ENCODE measurements around the gene LMO2. TPM values are rescaled to one million over a fixed set of nuclear protein-coding genes. Genes with fewer than 3 reads are reported as not detected.
"Not testable (repeated sequence)": the region's sequence is repeated elsewhere in the genome, so short reads cannot be mapped to it uniquely, and the experiment has no call there.

LMO2 gene
- total RNA-seq, 2 donors from 2014 or later = 27.1 to 32.9 TPM

DNA sequence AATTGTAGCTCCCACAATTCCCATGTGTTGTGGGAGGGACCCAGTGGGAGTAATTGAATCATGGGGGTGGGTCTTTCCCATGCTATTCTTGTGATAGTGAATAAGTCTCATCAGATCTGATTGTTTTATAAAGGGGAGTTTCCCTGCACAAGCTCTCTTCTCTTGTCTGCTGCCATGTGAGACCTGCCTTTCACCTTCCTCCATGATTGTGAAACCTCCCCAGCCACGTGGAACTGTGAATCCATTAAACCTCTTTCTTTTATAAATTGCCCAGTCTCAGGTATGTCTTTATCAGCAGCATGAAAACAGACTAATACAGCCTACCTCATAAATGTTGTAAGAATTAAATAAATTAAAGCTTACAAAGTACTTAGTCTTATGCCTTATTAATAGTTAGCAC is 25.5 kb upstream of the LMO2 start:
- DNase-seq (ENCODE audit: low spot score); intact Hi-C loops (cut with DNase I): not testable (repeated sequence)

DNA sequence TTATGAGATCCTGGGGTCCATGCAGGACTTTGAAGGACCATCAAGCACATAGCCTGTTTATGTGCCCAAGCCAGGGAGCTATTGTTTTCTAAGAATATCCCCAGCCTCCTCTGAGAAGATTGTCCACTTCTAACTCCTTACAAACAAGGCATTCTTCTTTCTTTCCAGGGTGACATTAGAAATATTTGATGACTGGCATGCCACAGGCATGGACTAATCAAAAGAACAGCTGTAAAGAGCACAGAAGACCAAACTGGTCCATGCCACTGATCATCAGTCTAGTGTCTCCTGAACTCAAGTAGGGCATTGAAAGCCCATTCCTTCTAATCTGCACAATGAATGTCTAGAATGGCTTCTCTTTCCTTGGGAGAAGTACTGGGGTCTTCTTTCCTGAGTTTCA is 24.9 kb upstream of the LMO2 start:
- intact Hi-C loops (cut with DNase I) = no loop called here
- DNase-seq (ENCODE audit: low spot score) = no peak

DNA sequence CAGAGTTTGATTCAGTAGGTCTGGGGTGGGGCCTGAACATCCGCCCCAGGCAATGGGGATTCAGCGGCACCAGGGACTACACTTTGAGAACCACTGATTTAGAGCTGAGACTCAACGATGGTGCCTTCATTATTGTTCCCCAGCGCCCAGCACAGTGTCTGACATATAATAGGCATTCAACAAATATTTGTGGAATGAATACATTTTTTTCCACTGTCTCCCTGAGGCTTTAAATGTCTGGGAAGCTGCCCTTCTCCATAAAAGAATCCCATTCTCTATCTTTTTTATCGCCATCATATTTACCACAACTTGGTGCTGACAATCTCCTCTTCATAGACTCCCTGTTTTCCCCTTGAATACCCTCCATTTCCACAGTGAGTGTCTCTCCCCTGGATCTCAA is 23.6 kb upstream of the LMO2 start:
- DNase-seq (ENCODE audit: low spot score) = no peak
- intact Hi-C loops (cut with DNase I) = no loop called here

DNA sequence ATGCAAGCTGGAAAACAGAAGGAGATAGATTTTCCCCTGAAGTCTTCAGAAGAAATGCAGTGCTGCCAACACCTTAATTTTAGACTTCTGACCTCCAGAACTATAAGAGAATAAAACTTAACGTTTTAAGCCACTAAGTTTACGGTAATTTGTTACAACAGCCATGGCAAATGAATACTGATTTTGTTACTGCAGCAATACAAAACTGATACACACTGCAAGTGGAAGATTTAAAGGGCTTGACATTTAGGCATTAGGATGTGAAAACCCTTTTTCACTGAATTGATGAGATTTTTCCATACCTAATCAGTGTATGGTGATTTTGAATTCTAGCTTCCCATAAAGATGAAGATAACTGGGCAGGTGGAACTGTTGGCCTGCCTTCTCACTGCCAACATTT is 22.1 kb upstream of the LMO2 start:
- intact Hi-C loops (cut with DNase I) = no loop called here
- DNase-seq (ENCODE audit: low spot score) = no peak

DNA sequence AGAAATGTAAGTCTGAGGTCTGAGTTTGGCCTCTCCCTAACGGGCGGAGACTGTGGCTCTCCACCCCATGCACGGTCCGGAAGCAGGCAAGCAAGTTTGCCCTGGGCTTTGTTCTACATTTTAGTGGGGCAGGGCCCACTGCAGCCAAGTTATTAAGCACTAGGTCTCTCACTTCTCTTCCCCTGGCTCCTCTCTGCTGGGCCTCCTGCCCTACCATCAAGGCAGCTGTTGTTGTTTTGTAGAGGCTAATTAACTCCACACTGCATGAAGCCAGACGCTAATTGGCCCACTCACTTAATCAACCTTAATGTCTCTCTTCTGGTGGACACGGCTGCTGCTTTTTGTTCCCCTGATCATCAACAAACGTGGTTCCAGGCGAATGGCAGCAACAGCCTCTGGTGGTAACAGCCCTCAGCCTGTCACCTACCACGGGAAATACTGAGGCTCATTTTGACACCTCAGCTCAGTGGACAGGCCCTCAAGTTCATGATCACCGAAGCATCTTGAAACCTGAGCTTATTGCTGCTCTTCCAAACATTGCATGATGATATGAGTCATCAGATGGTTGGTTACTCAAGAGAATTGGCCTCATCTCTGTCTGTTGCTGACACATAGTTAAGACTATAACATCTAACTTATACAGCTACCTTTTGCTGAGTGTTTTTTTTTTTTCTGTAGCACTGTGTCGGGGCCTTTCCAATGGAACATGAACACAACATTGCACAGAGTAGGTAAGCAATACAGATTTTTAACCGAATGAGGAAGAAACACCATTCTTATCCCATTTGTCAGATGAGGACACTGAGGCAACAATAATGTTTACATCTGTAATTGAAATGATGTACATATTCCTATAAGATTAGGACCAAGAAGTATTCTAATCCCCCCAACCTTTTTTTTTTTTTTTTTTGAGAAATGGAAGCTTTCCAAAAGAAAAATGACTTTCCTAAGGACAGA is 20.8 kb upstream of the LMO2 start:
- intact Hi-C loops (cut with DNase I) = no loop called here
- no peak for DNase-seq (ENCODE audit: low spot score)

DNA sequence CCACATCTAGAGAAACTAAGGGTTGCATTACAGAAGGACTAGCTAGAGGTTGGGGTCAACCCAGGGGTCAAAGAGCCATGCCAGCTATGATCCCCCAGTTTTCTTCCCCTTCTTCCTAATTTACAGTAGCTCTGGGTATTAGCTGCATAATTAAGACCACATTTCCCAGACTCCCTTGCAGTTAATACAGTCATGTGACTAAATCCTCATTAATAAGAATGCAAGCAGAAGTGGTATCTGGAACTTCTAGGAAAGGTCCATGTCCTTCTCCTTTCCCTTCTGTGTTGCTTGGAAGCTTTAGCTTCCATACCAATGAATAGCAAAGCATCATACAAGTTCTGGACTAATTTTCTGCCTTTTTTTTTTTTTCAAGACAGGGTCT is 19.1 kb upstream of the LMO2 start:
- no peak for DNase-seq (ENCODE audit: low spot score)
- intact Hi-C loops (cut with DNase I) = no loop called here

DNA sequence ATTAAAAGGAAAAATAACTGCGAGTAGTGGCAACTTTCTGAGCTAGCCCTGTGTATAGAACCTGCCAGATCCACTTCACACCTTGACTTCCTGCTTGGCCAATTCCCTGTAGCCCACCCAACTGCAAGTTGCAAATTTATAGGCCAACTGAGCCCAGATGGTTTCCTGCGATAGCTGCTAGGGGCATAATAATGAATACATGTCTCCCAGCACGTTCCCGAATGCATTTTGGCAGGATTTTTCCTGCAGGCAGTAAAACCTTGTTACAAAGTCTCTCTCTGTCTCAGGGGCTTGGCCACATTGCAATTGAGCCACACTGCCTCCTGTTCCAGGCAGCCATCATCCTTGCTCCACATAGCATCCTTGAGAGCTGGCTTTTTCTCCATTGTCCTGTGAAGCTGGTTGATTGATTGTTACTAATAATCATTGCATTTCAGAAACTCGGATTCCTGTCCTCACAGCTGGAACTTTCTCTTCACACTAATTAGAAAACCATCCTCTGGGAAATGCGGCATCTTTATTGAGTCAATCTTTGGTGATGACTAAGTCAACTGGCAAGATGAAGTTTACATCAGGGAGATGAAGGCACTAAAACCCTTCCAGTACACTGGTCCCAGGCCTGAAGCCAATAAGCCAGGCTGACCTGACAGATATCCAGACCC is 18.6 kb upstream of the LMO2 start:
- intact Hi-C loops (cut with DNase I) = no loop called here
- DNase-seq (ENCODE audit: low spot score) = no peak

DNA sequence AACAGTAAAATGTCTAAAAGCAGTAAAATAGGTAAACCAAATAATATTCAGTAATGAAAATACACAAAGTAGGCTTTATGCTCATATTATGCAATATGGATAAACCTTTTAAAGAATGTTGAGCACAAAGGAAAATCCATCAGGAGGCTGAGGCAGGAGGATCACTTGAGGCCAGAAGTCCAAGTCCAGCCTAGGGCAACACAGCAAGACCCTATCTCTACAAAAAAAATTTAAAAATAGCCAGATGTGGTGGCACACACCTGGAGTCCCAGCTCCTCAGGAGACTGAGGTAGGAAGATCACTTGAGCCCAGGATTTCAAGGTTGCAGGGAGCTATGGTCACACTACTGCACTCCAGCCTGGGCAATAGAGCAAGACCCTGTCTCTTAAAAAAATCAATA is 17.7 kb upstream of the LMO2 start:
- DNase-seq (ENCODE audit: low spot score) = no peak
- intact Hi-C loops (cut with DNase I) = no loop called here

DNA sequence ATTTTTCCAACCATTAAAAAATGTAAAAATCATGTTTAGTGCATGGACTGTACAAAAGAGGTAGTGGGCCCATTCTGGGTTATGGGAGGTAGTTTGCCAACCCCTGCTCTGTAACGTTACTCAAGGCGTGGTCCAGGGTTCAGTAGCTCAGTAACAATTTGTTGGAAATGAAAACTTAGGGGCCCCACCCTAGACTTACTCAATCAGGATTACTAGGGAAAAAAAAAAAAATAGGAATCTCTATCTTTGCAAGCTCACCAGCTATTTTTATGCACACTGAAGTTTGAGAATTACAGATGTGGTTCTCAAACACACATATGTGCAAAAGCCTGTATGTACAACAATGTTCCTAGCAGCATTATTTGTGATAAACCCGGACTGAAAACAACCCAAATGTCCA is 17.3 kb upstream of the LMO2 start:
- intact Hi-C loops (cut with DNase I) = no loop called here
- DNase-seq (ENCODE audit: low spot score) = no peak

DNA sequence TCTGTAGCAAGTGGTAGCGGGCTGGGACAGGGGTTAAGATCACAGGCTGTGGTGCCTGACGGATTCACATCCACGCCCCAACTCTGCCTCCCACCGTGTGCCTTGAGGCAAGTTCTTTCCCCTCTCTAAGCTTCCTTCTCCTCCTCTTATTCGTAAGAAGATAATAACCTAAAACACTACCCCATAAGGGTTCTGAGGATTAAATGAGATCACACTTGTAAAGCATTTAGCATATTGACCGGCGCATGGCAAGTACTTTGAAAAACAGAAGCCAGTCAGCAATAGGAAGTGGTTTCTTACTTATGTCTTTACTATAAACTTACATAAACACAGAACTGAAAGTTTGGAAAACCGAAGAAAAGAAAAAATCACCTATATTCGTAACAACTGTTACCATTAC is 15.5 kb upstream of the LMO2 start:
- DNase-seq (ENCODE audit: low spot score) = no peak
- intact Hi-C loops (cut with DNase I) = no loop called here

DNA sequence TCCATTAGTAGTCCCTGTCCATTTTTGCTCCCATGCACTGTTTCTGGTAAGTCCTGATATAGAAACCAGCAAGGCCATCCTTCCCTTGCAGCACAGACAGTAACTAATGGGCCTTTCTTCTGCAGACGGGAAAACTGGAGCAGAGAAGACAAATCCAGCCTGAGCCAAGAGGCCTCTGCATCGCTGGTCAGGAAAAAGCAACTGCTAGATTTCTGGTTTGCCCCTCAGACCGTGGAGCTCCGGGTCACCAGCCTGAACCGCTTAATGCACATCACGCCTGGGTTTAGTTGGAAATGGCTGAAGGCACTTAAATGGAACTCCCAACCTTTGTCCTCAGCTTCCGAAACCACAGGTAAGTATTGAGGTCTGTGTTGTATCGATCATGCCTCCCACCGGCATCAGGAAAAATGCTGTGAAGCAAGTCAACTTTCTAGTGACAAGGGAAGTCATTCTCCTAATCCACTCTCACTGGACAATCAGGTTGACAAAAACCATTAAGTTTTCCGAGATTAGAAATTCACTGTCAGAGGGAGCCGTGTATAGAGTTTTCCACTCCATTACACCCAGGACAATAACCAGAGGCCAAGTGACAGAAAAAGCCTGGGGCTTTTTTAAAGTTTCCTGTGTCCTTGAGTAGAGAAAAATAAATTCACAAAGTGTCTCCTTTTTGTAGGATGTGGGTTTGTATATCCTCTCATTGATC is 14.8 kb upstream of the LMO2 start:
- intact Hi-C loops (cut with DNase I) = no loop called here
- no peak for DNase-seq (ENCODE audit: low spot score)

DNA sequence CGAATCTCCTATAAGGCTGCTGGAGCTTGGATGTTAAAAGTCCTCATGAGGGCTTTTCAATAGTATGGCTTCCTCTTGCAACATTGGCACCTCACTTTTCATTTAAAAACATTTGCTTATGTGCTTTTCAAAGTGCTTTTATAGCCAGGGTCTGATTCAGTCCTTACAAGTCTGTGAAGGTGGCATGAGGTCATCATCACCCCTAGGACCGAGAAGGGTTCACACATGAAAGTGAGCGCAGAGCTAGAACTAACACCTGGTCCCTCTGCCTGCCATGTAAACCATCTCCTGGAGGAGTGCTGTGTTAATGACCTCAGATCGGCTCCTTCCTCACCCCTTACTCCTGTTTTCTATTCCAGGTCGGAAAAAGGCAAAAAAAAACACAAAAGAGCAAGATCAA is 12.2 kb upstream of the LMO2 start:
- DNase-seq (ENCODE audit: low spot score) = no peak
- intact Hi-C loops (cut with DNase I) = no loop called here

DNA sequence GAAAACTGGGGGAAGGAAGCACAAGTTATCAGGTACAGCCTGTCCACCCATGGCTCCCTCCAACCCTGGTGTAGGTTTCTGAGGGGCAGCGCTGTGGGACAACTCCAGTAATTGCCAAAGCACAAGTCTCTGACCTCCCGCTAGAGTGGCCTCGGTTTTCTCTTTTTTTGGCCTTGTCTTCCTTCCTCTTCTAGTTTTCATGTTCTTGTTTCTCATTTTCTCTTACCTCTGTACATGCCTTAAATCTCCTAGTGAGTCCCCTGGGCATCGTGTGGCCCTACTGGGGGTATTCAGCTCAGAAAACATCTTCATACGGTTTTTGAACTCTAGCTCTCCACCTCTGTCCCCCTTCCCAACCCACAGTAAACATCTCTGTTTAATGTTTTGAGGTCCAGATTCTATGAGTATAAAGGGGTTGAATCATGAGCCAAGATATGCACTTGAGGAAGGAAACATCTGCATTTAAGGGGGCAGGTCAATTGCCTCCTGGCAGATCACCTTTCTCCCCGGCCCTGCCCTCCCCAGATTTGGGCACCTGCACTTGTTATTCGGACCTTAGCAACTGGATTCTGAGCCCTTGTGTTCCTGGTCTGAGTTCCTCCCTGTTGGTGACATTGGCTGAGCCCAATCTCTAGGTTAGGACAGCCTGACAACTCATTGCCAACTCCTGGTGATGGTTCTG is 8.4 kb upstream of the LMO2 start:
- DNase-seq (ENCODE audit: low spot score) = no peak
- intact Hi-C loops (cut with DNase I) = no loop called here

DNA sequence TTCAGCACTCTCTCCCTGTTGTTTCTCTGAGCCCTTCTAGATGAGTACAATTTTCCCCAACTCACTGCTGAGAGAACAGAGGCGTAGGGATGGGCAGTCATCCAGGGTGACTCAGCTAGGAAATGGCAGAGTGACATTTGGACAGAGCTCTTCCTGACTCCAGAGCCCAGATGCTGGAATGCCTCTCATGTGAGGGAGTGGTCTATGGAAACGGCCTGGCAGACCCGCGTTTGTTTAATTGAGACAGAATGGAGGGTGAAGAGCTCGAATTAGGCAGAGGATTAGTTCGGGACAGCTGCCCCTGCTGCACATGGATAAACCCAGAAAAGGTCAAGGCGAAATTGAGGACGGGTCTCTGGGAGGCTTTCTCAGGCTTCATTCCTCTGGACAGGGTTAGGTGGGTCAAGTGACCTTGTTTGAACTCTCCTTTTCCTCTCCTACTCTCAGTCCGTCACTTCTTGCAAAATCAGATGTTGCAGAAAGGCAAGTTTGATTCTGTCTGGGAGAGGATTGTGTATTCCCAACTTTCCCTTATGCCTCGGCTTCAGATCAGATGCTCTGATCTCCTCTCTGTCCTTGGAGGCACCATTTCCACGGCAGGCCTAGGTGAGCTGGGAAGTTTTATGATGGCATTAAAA is 7.6 kb upstream of the LMO2 start:
- peak; percentile 93 for DNase-seq (ENCODE audit: low spot score)
- intact Hi-C loops (cut with DNase I) = no loop called here

DNA sequence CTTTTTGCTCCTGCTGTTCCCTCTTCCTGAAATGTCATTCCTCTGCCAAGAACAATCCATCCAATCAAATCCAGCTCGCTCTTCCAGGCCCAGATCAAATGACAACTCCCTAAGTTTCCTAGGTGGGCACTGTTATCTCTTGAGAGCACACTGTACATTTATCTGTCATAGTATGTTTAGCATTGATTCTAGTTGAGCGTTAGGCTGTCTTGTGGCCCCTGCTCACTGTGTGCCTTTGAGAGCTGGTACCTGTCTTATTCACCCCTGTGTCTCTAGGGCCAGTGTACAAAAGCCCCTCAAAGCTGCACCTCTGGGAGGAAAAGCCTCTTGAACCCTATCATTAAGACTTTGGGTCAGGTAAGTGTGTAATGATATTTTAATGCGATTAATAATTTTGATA is 7.1 kb upstream of the LMO2 start:
- intact Hi-C loops (cut with DNase I) = no loop called here
- no peak for DNase-seq (ENCODE audit: low spot score)

DNA sequence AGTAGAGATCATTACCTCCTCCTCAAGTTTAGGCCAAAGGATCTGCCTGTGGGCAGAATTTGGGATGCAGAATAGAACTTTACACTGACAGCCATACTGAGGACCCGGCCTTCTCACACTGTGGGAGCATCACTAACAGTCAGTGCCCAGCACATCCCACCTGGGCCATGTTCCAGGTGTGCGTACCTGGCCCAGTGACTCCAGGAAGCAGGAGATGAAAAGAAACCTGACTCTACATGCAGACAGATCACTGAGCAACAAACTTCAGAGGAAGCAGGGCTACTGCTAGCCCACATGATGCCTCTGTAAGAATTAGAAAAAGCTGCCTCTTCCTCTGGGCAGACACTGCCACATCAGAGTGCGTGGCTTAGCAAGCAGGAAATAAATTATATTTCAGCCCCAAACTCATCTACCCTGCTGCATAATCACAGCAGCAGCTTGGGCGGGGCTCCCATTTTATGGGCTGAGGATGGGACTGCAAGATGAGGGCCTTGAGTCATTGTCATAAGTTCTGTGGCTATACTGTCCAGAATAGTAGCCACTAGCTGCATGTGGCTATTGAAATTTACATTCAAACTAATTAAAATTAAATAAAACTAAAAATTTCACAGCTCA is 6.0 kb upstream of the LMO2 start:
- intact Hi-C loops (cut with DNase I) = no loop called here
- no peak for DNase-seq (ENCODE audit: low spot score)

DNA sequence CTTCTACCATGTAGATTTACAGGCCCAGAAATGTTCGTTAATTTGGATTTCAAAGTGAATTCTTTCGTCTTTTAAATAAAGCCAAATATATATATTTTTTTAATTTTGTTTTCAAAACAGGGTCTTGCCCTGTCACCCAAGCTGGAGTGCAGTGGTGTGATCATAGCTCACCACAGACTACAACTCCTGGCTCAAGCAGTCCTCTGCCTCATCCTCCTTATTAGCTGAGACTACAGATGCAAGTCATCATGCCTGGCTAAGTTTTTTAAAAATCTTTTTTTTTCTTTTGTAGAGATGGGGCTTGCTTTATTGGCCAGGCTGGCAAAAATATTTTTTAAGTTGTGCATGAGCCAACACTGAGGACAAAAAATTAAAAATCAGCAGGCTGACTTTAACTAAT is 5.0 kb upstream of the LMO2 start:
- DNase-seq (ENCODE audit: low spot score) = no peak
- intact Hi-C loops (cut with DNase I) = no loop called here

DNA sequence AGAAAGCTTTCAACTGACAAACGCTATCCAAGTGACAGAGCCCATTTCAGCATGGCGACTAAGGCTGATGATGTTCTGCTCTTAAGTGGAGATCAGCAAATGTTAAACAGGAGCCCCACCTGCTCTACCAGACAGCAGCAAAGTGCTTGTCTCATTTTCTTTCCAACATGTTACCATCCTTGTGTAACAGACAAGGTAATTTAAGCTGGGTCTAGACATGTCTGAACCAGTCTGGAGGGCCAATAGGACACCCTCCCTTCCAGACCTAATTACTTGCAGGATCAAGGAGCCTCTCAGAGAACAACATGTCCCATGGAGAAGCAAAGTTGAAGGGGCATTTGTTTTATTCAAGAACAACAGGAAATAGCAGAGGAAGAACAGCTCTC is 3.9 kb upstream of the LMO2 start:
- intact Hi-C loops (cut with DNase I) = no loop called here
- no peak for DNase-seq (ENCODE audit: low spot score)

DNA sequence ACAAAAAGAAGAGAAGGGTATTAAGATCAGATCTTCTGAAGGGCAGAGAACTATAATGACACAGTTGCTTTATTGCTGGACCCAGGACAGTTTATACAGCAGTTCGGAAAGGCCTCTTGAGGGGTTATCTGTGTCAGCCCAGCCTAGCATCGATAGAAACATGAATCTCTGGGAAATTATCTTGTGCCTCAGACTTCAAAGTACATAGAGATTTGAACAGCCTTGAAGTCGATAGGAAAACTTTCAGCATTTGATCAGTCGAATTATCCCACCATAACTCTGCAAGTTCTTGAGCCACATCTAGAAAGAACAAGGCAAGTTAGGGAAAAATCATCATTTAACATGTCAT is 2.5 kb upstream of the LMO2 start:
- intact Hi-C loops (cut with DNase I) = no loop called here
- DNase-seq (ENCODE audit: low spot score) = no peak

Data from posterior vena cava (tissue), 2 donors.